D341Med (cell line): ENCODE measurements around the gene COPS3.

Experiments used
- DNase-seq: peaks from one replicate; pipeline ENCODE4 v3.0.0; 2012; ENCODE audit warnings: low spot score

The COPS3 gene

GRCh38 chr17:17216236-17216635, 64.8 kb downstream of the COPS3 start:
- no peak for DNase-seq

- DNase-seq, result no peak
Measured at GRCh38 chr17:17215575-17215974, 65.5 kb downstream of the COPS3 start.

GRCh38 chr17:17214646-17215436, 66.2 kb downstream of the COPS3 start:
- DNase-seq, result no peak

- no peak for DNase-seq
Measured at GRCh38 chr17:17213775-17214174, 67.3 kb downstream of the COPS3 start.

GRCh38 chr17:17207998-17208397, 73.0 kb downstream of the COPS3 start:
- DNase-seq, result no peak

GRCh38 chr17:17206913-17207335, 74.1 kb downstream of the COPS3 start:
- no peak for DNase-seq

GRCh38 chr17:17206124-17206912, 74.7 kb downstream of the COPS3 start, which contains the start of gene PLD6:
Gene PLD6, minus strand, starts transcription at chr17:17206333. Its CDS starts 47 bp downstream, at chr17:17206286.
- DNase-seq, result no peak

- no peak for DNase-seq
Measured at GRCh38 chr17:17205368-17206123, 75.5 kb downstream of the COPS3 start.

GRCh38 chr17:17204635-17205231, 76.3 kb downstream of the COPS3 start:
- no peak for DNase-seq

- DNase-seq, result no peak
Measured at GRCh38 chr17:17204041-17204591, 76.9 kb downstream of the COPS3 start.

- DNase-seq, result no peak
Measured at GRCh38 chr17:17203173-17203730, 77.8 kb downstream of the COPS3 start.

- no peak for DNase-seq
Measured at GRCh38 chr17:17201907-17202306, 79.1 kb downstream of the COPS3 start.

- DNase-seq, result no peak
Measured at GRCh38 chr17:17201271-17201670, 79.8 kb downstream of the COPS3 start.

GRCh38 chr17:17200831-17201230, 80.2 kb downstream of the COPS3 start:
- no peak for DNase-seq

GRCh38 chr17:17200311-17200710, 80.7 kb downstream of the COPS3 start:
- DNase-seq, result no peak

- no peak for DNase-seq
Measured at GRCh38 chr17:17198281-17198680, 82.8 kb downstream of the COPS3 start.

GRCh38 chr17:17196776-17197175, 84.3 kb downstream of the COPS3 start:
- DNase-seq, result no peak
